GM08714 (cell line): ENCODE results near the gene PLA2G3.

Source experiments
- H3K4me3 ChIP-seq: fragments of 200-500 bp; sonication (Bioruptor generic); 2 replicates; pipeline ENCODE4 v1.5.1; 2014; ENCODE audit warnings: mild to moderate bottlenecking, low read length, inconsistent platforms
- ZNF274 ChIP-seq: IDR thresholded peaks from 2 replicates; pipeline ENCODE4 v1.6.1; 2012; ENCODE audit warnings: mild to moderate bottlenecking, low read depth, low read length

Gene PLA2G3

DNA sequence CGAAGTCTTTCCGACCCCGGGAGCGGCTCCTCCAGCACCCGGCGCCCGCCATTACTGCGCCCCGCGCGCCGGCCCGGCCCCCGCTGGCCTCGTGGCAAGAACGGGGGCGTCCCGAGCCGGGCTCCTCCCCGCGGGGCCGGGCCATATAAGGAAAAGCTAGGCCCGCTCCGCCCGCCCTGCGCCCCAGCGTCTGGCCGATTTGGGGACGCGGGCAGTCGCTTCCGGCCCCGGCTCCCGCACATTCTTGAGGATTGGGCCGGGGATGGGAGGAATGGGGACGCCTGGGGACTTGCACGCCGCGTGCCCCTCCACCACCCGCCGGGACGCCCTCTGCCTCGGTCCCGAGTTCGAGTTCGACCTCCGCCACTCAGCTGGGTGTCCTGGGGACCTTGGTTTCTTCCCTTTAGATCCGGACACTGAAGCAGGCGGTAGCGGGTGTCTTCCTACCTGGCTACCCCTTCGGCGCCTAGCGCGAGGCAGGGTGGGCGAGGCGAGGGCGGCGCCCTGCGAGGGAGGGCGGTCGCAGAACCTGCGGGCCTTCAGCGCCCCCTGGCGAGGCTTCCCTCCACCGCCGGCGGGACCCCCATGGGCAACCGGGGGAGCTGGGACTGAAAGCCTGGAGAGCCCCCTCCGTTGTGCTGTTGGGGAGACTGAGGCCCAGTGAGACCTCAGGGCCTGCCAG, 55.4 kb downstream of the PLA2G3 start:
- H3K4me3 ChIP-seq, result peak overlapping the region; percentile 73; the same call in 1 of the 2 replicates
- no peak for TF ChIP-seq ZNF274
